LNCAP (cell line): Measurements from ENCODE around the gene GDI2.

Source experiments
- CTCF ChIP-seq: fragments of 450-650 bp; IDR thresholded peaks from 2 replicates; pipeline ENCODE4 v1.5.1; 2017; ENCODE audit warnings: mild to moderate bottlenecking

Gene GDI2

GRCh38 chr10:5813341-5814109, at the start of gene GDI2:
Gene GDI2 (minus strand): TSS chr10:5813434. CDS start chr10:5813258, 176 bp downstream.
- TF ChIP-seq CTCF: no peak

- TF ChIP-seq CTCF: no peak
Observed at GRCh38 chr10:5862360-5862961, 49.2 kb upstream of the GDI2 start.

- TF ChIP-seq CTCF: no peak
Observed at GRCh38 chr10:5860066-5860465, 46.8 kb upstream of the GDI2 start.

GRCh38 chr10:5858811-5859210, 45.6 kb upstream of the GDI2 start:
- no peak for TF ChIP-seq CTCF

- TF ChIP-seq CTCF: no peak
Observed at GRCh38 chr10:5856701-5857004, 43.4 kb upstream of the GDI2 start.

GRCh38 chr10:5855979-5856700, 42.9 kb upstream of the GDI2 start:
- no peak for TF ChIP-seq CTCF

- no peak for TF ChIP-seq CTCF
Observed at GRCh38 chr10:5854131-5854475, 40.9 kb upstream of the GDI2 start.
